ENCODE results near the gene RSL24D1. TPM values are rescaled to one million over a fixed set of nuclear protein-coding genes. Genes with fewer than 3 reads are reported as not detected.
A peak's percentile ranks its signal among the peaks of the same experiment; 100 is the strongest.

RSL24D1 gene
- total and polyA plus RNA-seq, 2 of the 4 experiments (the other 2 are of a cell fraction), result 36.5 to 36.7 TPM

DNA sequence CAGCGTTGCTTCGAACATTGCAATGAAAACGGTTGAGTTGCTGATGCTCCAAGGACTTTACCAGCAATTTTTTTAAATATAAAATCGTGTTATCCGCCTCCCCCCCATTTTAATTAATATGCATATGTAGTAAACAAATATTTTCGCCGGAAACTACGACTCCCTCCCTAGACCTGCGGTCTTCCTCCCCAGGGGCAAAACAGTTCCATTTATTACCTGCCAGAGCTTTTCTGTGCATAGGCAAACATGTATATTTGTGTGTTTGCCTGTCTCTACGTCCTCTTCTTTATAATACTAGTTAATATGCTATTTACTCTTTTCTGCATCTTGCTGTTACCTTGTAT lies 593 bp upstream of the RSL24D1 start:
- Histone ChIP-seq H2AK9ac (replicated peaks; ENCODE audit: low read depth, low read length, poor library complexity) (peak overlapping the region; percentile 92), H2BK120ac (ENCODE audit: low read depth, low read length) (peak overlapping the region; percentile 38), H4K5ac (ENCODE audit: low read depth, low read length) (peak overlapping the region; percentile 72), H4K8ac (ENCODE audit: low read depth in 2 of 2, low read length in 2 of 2) (peak overlapping the region; percentile 79 to 97), H3K4me1 (ENCODE audit: control insufficient read depth, insufficient read depth, low read length) (no peaks in the 10 kb centered on the region; the same call in 1 of the 2 replicates), H3K14ac (replicated peaks; ENCODE audit: low read depth, low read length) (peak overlapping the region; percentile 93), H3K23ac (ENCODE audit: low read depth, low read length) (peak overlapping the region; percentile 63), H3K79me1 (ENCODE audit: low read depth in 1 of 2, low read length in 2 of 2) (peaks cover 0 to 12% of the 10 kb centered on the region in 2 experiments; a peak in 2 of 4 replicates), H4K91ac (ENCODE audit: insufficient read depth, low read depth, low read length) (peak overlapping the region; percentile 47), H3K4me2 (ENCODE audit: low read depth, low read length) (peak overlapping the region; percentile 79), H3K27ac (ENCODE audit: insufficient read depth, low read length) (peak overlapping the region; percentile 68), H3K4ac (ENCODE audit: low read depth, low read length) (peak overlapping the region; percentile 68), H3K18ac (ENCODE audit: low read depth, low read length) (peak overlapping the region; percentile 45), H3K9me1 (ENCODE audit: insufficient read depth, low read length) (peaks cover 7% of the 10 kb centered on the region; the same call in 1 of the 2 replicates), H2BK20ac (ENCODE audit: low read depth, low read length) (no peak overlapping the region), H3K27me3 (ENCODE audit: control insufficient read depth, insufficient read depth, low read length) (no peaks in the 10 kb centered on the region), H3K56ac (ENCODE audit: extremely low read depth, insufficient read depth, low read length) (peak overlapping the region; percentile 64), H3K36me3 (ENCODE audit: control insufficient read depth, insufficient read depth, low read length) (no peaks in the 10 kb centered on the region), H2BK15ac (ENCODE audit: low read depth, low read length) (0 out of 3 replicates have a peak overlapping the region, but pooled peaks have one; percentile 27), H2AK5ac (ENCODE audit: low read depth, low read length) (peak overlapping the region; percentile 6; the same call in 1 of the 2 replicates), H2AFZ (replicated peaks; ENCODE audit: low read length, poor library complexity) (peak overlapping the region; percentile 94), H4K20me1 (ENCODE audit: insufficient read depth, low read length) (peaks cover 19% of the 10 kb centered on the region; the same call in 1 of the 2 replicates), H3K9ac (ENCODE audit: low read depth, low read length) (peak overlapping the region; percentile 87), H3K9me3 (ENCODE audit: control insufficient read depth, insufficient read depth, low read length) (no peaks in the 10 kb centered on the region), H3K4me3 (ENCODE audit: insufficient read depth, low read depth, low read length) (peak overlapping the region; percentile 80), H2BK5ac (ENCODE audit: low read depth, low read length, poor library complexity, severe bottlenecking) (peak overlapping the region; percentile 75)
- TF ChIP-seq BHLHE40 (IDR thresholded peaks at IDR 0.05; ENCODE audit: low read depth, low read length), result no peak
- TF ChIP-seq NFE2L2 (IDR thresholded peaks at IDR 0.05; ENCODE audit: low read depth, low read length), result no peak
- TF ChIP-seq MAZ (IDR thresholded peaks at IDR 0.05; ENCODE audit: borderline replicate concordance, low read depth, low read length), result no peak
- TF ChIP-seq SMC3 (IDR thresholded peaks at IDR 0.05; ENCODE audit: low read depth, low read length), result no peak
- TF ChIP-seq, protein P1, sequence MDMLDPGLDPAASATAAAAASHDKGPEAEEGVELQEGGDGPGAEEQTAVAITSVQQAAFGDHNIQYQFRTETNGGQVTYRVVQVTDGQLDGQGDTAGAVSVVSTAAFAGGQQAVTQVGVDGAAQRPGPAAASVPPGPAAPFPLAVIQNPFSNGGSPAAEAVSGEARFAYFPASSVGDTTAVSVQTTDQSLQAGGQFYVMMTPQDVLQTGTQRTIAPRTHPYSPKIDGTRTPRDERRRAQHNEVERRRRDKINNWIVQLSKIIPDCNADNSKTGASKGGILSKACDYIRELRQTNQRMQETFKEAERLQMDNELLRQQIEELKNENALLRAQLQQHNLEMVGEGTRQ (IDR thresholded peaks at IDR 0.05; ENCODE audit: low read depth, low read length), result no peak
- TF ChIP-seq MXI1 (IDR thresholded peaks at IDR 0.05; ENCODE audit: borderline replicate concordance, low read depth, low read length), result no peak
- no peak for TF ChIP-seq CEBPB (IDR thresholded peaks at IDR 0.05; ENCODE audit: low read depth, low read length)
- no peak for TF ChIP-seq RFX5 (IDR thresholded peaks at IDR 0.05; ENCODE audit: low read depth, low read length)
- TF ChIP-seq POLR2A (IDR thresholded peaks at IDR 0.05; ENCODE audit: low read depth, low read length), result no peak
- no peak for TF ChIP-seq RCOR1 (IDR thresholded peaks at IDR 0.05; ENCODE audit: insufficient replicate concordance, low read length)
- TF ChIP-seq MAFK (IDR thresholded peaks at IDR 0.05; ENCODE audit: low read depth, low read length), result no peak
- TF ChIP-seq FOS (IDR thresholded peaks at IDR 0.05; ENCODE audit: low read depth, low read length), result no peak
- TF ChIP-seq RAD21 (IDR thresholded peaks at IDR 0.05; ENCODE audit: low read length), result no peak
- TF ChIP-seq, protein P2, sequence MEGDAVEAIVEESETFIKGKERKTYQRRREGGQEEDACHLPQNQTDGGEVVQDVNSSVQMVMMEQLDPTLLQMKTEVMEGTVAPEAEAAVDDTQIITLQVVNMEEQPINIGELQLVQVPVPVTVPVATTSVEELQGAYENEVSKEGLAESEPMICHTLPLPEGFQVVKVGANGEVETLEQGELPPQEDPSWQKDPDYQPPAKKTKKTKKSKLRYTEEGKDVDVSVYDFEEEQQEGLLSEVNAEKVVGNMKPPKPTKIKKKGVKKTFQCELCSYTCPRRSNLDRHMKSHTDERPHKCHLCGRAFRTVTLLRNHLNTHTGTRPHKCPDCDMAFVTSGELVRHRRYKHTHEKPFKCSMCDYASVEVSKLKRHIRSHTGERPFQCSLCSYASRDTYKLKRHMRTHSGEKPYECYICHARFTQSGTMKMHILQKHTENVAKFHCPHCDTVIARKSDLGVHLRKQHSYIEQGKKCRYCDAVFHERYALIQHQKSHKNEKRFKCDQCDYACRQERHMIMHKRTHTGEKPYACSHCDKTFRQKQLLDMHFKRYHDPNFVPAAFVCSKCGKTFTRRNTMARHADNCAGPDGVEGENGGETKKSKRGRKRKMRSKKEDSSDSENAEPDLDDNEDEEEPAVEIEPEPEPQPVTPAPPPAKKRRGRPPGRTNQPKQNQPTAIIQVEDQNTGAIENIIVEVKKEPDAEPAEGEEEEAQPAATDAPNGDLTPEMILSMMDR (conservative IDR thresholded peaks at IDR 0.05; ENCODE audit: low read depth, low read length), result no peak
- TF ChIP-seq, protein P3, sequence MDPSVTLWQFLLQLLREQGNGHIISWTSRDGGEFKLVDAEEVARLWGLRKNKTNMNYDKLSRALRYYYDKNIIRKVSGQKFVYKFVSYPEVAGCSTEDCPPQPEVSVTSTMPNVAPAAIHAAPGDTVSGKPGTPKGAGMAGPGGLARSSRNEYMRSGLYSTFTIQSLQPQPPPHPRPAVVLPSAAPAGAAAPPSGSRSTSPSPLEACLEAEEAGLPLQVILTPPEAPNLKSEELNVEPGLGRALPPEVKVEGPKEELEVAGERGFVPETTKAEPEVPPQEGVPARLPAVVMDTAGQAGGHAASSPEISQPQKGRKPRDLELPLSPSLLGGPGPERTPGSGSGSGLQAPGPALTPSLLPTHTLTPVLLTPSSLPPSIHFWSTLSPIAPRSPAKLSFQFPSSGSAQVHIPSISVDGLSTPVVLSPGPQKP (IDR thresholded peaks at IDR 0.05; ENCODE audit: borderline replicate concordance, low read depth, low read length), result no peak
- no peak for TF ChIP-seq CHD1 (IDR thresholded peaks at IDR 0.05; ENCODE audit: low read depth, low read length)
- intact Hi-C loops (cut with micrococcal nuclease) (loop anchor here (2.0 kb wide), 1 partner anchor 23 kb away; no protein-coding TSS in a partner anchor), in situ Hi-C loops (cut with MboI; ENCODE audit: low sequenced_read_pairs) (no loop called here), dilution Hi-C loops (cut with HindIII; ENCODE audit: low sequenced_read_pairs, unreplicated experiment) (no loop called here)
- ATAC-seq (ENCODE audit: low read depth), result no peak
- ChIA-PET POLR2A (ENCODE audit: unreplicated experiment) (no interaction called here), CTCF (interaction anchor here (0.6 to 1.0 kb wide), 2 partner anchors 52 to 863 kb away, joined by 4 read pairs; no protein-coding TSS in a partner anchor)
- DNase-seq, result no peak
- no CpG with 5 or more reads among the region's 10 CpGs for WGBS, 2 experiments (ENCODE audit: extremely low coverage in 2 of 2, insufficient read length in 1 of 2)
- no TSS peak for BruUV-seq (replicated peaks)

All from IMR-90 (cell line).